Measurements from ENCODE around the gene SPAG16. TPM values are rescaled to one million over a fixed set of nuclear protein-coding genes. Genes with fewer than 3 reads are reported as not detected.

The SPAG16 gene
- total RNA-seq, 1 donor from 2014 or later = 7.6 TPM

DNA sequence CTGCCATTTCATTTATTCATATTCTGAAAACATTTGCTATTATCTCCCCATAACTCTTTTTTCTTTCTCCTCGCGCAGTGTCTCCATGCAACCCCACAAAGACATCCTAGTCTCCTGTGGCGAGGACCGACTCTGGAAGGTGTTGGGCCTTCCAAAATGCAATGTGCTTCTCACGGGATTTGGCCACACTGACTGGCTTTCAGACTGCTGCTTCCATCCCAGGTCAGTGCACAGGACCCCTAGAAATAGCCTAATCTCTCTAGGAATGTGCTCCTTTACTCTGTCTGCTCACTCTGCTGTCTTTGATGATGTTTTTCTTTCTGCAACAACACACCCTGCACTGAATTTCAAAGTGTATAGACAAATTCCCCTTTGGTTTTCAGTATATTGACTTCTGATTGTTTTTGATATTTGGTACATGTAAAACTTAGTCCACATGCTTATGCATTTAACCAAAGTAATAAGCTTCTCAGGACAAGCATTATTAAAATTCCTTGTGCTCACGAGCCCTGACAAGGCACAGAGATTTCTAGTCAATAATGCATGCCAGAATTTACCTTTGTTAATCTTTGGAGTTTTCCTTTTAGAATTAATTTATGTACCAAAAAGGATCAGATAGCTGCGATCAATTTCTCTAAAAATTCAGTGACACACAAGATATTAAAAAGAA is 578.3 kb downstream of the SPAG16 start:
- TF ChIP-seq CTCF (IDR thresholded peaks at IDR 0.05) = no peak
- H3K27me3 ChIP-seq = no peaks in the 10 kb centered on the region
- no peak overlapping the region for H3K4me3 ChIP-seq
- peaks cover 0 to 4% of the 10 kb centered on the region in 2 donors for H3K9me3 ChIP-seq
- DNase-seq (ENCODE audit: low spot score in 2 of 2) = no peak
- H3K4me1 ChIP-seq = no peaks in the 10 kb centered on the region
- no peaks in the 10 kb centered on the region for H3K36me3 ChIP-seq
- no peak overlapping the region for H3K27ac ChIP-seq
- intact Hi-C loops (cut with DNase I) = no loop called here

DNA sequence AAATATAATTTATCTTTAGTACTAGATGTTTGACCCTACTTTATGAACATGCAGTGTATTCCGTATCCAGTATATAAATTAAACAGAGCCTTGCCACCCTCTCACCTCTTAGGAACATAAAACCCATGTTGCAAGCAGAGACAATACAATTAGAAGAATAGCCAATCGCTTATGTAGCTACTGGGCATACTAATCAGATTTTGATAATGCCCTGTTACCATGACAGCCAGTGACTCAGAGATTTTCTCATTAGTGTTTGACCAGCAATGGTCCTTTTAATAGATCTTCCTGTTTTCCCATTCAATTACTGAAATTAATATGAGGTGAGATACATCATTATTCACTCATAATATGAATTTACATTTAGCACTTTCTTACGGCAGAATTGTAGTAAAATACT is 579.3 kb downstream of the SPAG16 start:
- Histone ChIP-seq H3K4me3 (no peak overlapping the region), H3K36me3 (no peaks in the 10 kb centered on the region), H3K27me3 (no peaks in the 10 kb centered on the region), H3K4me1 (no peaks in the 10 kb centered on the region), H3K27ac (no peak overlapping the region), H3K9me3 (peaks cover 0 to 4% of the 10 kb centered on the region in 2 donors)
- no peak for DNase-seq (ENCODE audit: low spot score in 2 of 2)
- no peak for TF ChIP-seq CTCF (IDR thresholded peaks at IDR 0.05)
- intact Hi-C loops (cut with DNase I) = no loop called here

DNA sequence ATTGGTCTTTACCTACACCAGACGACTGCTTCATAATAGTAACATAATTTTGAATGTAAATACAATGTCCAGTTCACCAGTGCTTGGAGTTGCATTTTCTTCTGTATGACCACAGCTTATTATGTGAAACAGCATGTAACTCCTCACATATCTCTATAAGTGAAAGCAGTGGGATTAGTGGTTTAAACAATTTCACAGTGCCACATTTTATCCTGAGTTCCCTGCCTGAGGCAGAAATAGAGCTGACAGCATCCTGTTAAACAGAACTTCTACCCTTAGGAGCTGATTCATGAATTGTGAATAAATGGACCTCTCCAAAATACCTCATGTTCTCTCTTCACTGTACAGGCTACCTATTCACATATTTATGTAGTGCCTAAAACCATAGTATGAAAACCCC is 584.3 kb downstream of the SPAG16 start:
- peaks cover 0 to 4% of the 10 kb centered on the region in 2 donors for H3K9me3 ChIP-seq
- H3K4me3 ChIP-seq = no peak overlapping the region
- no peaks in the 10 kb centered on the region for H3K27me3 ChIP-seq
- H3K36me3 ChIP-seq = no peaks in the 10 kb centered on the region
- no peaks in the 10 kb centered on the region for H3K4me1 ChIP-seq
- no peak for TF ChIP-seq CTCF (IDR thresholded peaks at IDR 0.05)
- intact Hi-C loops (cut with DNase I) = no loop called here
- no peak overlapping the region for H3K27ac ChIP-seq
- no peak for DNase-seq (ENCODE audit: low spot score in 2 of 2)

- no peak for TF ChIP-seq CTCF (IDR thresholded peaks at IDR 0.05)
- no peaks in the 10 kb centered on the region for H3K4me1 ChIP-seq
- H3K36me3 ChIP-seq = no peaks in the 10 kb centered on the region
- no peak for DNase-seq (ENCODE audit: low spot score in 2 of 2)
- no peaks in the 10 kb centered on the region for H3K27me3 ChIP-seq
- intact Hi-C loops (cut with DNase I) = no loop called here
- no peak overlapping the region for H3K4me3 ChIP-seq
- H3K27ac ChIP-seq = no peak overlapping the region
- no peaks in the 10 kb centered on the region for H3K9me3 ChIP-seq
Observed at GRCh38 chr2:213885485-213885884, 601.2 kb downstream of the SPAG16 start.

GRCh38 chr2:213914510-213914909 is 630.2 kb downstream of the SPAG16 start:
- no peak for DNase-seq (ENCODE audit: low spot score in 2 of 2)
- Histone ChIP-seq H3K4me3 (no peak overlapping the region), H3K27me3 (no peaks in the 10 kb centered on the region), H3K4me1 (no peaks in the 10 kb centered on the region), H3K36me3 (no peaks in the 10 kb centered on the region), H3K9me3 (peaks cover 0 to 22% of the 10 kb centered on the region in 2 donors), H3K27ac (no peak overlapping the region)
- intact Hi-C loops (cut with DNase I) = no loop called here
- no peak for TF ChIP-seq CTCF (IDR thresholded peaks at IDR 0.05)

GRCh38 chr2:213920014-213920413 is 635.8 kb downstream of the SPAG16 start:
- Histone ChIP-seq H3K4me3 (no peak overlapping the region), H3K27me3 (no peaks in the 10 kb centered on the region), H3K27ac (no peak overlapping the region), H3K9me3 (peaks cover 0 to 28% of the 10 kb centered on the region in 2 donors), H3K36me3 (no peaks in the 10 kb centered on the region), H3K4me1 (no peaks in the 10 kb centered on the region)
- intact Hi-C loops (cut with DNase I) = no loop called here
- TF ChIP-seq CTCF (IDR thresholded peaks at IDR 0.05) = no peak
- DNase-seq (ENCODE audit: low spot score in 2 of 2) = no peak
